Measurements from ENCODE around the gene SEPTIN1. TPM values are rescaled to one million over a fixed set of nuclear protein-coding genes. Genes with fewer than 3 reads are reported as not detected.
A peak's percentile ranks its signal among the peaks of the same experiment; 100 is the strongest.

Gene SEPTIN1
- total and polyA plus RNA-seq, 9 donors, result 0.46 to 8.2 (median 3.3) TPM

GRCh38 chr16:30381291-30382041, 895 bp downstream of the SEPTIN1 start:
- no peaks in the 10 kb centered on the region for H3K27me3 ChIP-seq
- peaks cover 4% of the 10 kb centered on the region for H3K4me1 ChIP-seq (ENCODE audit: insufficient read depth)
- WGBS, 3 donors, result 71 to 79% (median 75%) methylated on average over 13 of the region's 13 CpGs
- H3K9me3 ChIP-seq, result no peaks in the 10 kb centered on the region
- TF ChIP-seq EP300 (IDR thresholded peaks at IDR 0.05) (no peak), CTCF (IDR thresholded peaks at IDR 0.05) (no peak), POLR2A (IDR thresholded peaks at IDR 0.05) (no peak)
- no peak overlapping the region for H3K27ac ChIP-seq
- no peaks in the 10 kb centered on the region for H3K36me3 ChIP-seq
- H3K4me3 ChIP-seq, result no peak overlapping the region
- intact Hi-C loops (cut with DNase I), result no loop called here
- DNase-seq, result peak in 1 of 5 donors; percentile 46

DNA sequence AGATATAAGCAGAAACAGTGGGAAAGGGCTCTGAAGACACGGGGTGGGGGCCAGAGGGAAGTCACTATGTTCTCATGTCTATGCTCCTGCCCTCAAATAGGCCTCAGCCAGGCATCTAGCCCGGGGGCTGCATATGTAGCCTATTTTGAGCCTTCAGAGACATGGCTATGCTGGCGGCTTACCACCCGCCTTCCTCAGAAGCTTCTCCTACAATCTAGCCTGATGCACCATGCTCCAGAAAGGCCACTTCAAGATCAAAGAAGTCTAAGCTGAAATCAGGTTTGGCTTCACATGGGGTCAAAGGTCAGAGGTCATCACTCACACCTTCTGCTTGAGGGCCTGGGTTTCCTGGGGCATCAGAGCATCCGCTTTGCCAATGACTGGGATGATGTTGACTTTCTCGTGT, 1.6 kb downstream of the SEPTIN1 start:
- Histone ChIP-seq H3K27ac (no peak overlapping the region), H3K4me1 (ENCODE audit: insufficient read depth) (peaks cover 4% of the 10 kb centered on the region), H3K9me3 (no peaks in the 10 kb centered on the region), H3K27me3 (no peaks in the 10 kb centered on the region), H3K4me3 (no peak overlapping the region), H3K36me3 (no peaks in the 10 kb centered on the region)
- intact Hi-C loops (cut with DNase I), result no loop called here
- peak in 1 of 5 donors; percentile 33 for DNase-seq
- WGBS, 3 donors, result 74 to 76% (median 75%) methylated on average over 6 of the region's 6 CpGs
- TF ChIP-seq CTCF (IDR thresholded peaks at IDR 0.05) (no peak), POLR2A (IDR thresholded peaks at IDR 0.05) (no peak), EP300 (IDR thresholded peaks at IDR 0.05) (no peak)

DNA sequence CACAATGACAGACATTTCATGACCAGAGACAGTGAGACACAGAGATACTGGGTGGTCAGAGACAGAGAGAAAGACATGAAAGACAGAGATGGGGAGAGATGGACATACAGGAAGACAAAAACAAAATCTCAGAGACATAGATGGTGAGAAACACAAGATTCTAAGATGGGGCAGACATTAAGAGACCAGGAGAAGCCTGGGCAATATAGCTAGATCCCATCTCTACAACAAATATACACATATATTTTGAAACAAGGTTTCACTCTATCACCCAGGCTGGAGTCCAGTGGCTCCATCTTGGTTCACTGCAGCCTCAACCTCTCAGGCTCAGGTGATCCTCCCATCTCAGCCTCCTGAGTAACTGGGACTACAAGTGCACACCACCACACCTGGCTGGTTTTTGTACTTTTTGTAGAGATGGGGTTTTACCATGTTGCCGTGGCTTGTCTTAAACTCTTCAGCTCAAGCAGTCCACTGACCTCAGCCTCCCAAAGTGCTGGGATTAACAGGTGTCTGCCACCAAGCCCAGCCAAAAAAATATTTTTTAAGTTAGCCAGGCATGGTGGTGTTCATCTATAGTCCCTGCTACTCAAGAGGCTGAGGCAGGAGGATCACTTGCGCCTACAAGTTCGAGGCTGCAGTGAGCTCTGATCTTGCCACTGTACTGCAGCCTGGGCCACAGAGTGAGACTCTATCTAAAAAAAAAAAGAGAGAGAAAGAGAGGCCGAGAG, 2.1 kb downstream of the SEPTIN1 start:
- intact Hi-C loops (cut with DNase I), result no loop called here
- Histone ChIP-seq H3K27me3 (no peaks in the 10 kb centered on the region), H3K27ac (no peak overlapping the region), H3K9me3 (no peaks in the 10 kb centered on the region), H3K4me1 (ENCODE audit: insufficient read depth) (peaks cover 4% of the 10 kb centered on the region), H3K36me3 (no peaks in the 10 kb centered on the region), H3K4me3 (no peak overlapping the region)
- TF ChIP-seq EP300 (IDR thresholded peaks at IDR 0.05), result no peak
- TF ChIP-seq CTCF (IDR thresholded peaks at IDR 0.05), result no peak
- TF ChIP-seq POLR2A (IDR thresholded peaks at IDR 0.05), result no peak
- WGBS, 3 donors, result 84% methylated on average over 4 of the region's 4 CpGs
- no peak for DNase-seq

DNA sequence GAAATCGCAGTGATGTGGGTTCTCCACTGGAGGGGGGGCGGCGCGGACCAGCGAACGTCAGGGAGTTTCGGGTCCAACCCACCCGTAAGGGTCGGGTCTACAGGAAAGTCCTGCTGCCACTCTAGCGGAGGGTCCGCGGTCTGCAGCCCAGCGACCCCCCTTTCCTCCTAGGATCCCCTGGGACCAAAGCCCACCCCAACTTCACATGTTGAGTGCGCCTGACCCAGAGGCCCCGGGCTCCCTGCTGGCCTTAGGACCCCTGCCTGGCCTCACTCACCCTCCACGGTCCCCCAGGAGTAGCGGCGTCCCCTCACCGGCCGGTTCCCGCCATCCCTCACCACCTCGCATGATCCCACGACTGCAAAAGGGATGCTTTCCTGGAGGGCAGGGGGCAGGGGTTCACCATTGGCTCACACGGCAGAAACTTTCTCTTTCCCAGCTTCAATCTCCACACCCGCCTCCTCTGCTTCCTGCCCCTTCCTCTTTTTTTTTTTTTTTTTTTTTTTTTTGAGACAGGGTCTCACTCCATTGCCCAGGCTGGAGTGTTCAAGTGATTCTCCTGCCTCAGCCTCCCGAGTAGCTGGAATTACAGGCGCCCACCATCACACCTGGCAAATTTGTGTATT, 3.1 kb downstream of the SEPTIN1 start:
- Histone ChIP-seq H3K27ac (peak overlapping the region; percentile 59 to 100), H3K27me3 (no peaks in the 10 kb centered on the region), H3K4me1 (ENCODE audit: insufficient read depth) (peaks cover 4% of the 10 kb centered on the region), H3K9me3 (no peaks in the 10 kb centered on the region), H3K36me3 (no peaks in the 10 kb centered on the region), H3K4me3 (peak overlapping the region; percentile 88)
- 24 to 54% (median 30%) methylated on average over 13 to 27 of the region's 27 CpGs for WGBS, 3 donors
- DNase-seq, result peak in 1 of 5 donors; percentile 49
- intact Hi-C loops (cut with DNase I), result loop anchor here in 1 of 4 donors (10.0 kb wide), 1 partner anchor 276 kb away; the partner anchor contains the start of genes FBRS and PRR14
- peak in 1 of 3 donors; percentile 12 for TF ChIP-seq CTCF (IDR thresholded peaks at IDR 0.05)
- no peak for TF ChIP-seq EP300 (IDR thresholded peaks at IDR 0.05)
